MM.1S (cell line): ENCODE measurements around the gene ZNF416.

ENCODE experiments used
- CTCF ChIP-seq: fragments of 300-600 bp; sonication (generic); IDR thresholded peaks from 2 replicates; pipeline ENCODE4 v1.5.1; 2016; ENCODE audit warnings: antibody characterized with exemption, low read length, mixed read lengths
- EZH2phosphoT487 ChIP-seq: fragments of 300-600 bp; sonication (generic); IDR thresholded peaks from 2 replicates; pipeline ENCODE4 v1.6.1; 2018; ENCODE audit warnings: antibody characterized with exemption, low read length

DNA sequence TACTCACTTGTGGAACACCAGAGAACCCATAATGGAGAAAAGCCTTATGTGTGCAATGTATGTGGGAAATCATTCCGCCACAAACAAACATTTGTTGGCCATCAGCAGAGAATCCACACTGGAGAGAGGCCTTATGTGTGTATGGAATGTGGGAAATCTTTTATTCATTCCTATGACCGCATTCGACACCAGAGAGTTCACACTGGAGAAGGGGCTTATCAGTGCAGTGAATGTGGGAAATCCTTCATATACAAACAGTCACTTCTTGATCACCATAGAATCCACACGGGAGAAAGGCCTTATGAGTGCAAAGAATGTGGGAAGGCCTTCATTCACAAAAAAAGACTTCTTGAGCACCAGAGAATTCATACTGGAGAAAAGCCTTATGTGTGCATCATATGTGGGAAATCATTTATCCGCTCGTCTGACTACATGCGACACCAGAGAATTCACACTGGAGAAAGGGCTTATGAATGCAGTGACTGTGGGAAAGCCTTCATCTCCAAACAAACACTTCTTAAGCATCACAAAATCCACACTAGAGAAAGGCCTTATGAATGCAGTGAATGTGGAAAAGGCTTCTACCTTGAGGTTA is 40.7 kb downstream of the ZNF416 start:
- TF ChIP-seq CTCF (no peak), EZH2phosphoT487 (no peak)
